Measurements from ENCODE around the gene FAF1.

FAF1 gene

DNA sequence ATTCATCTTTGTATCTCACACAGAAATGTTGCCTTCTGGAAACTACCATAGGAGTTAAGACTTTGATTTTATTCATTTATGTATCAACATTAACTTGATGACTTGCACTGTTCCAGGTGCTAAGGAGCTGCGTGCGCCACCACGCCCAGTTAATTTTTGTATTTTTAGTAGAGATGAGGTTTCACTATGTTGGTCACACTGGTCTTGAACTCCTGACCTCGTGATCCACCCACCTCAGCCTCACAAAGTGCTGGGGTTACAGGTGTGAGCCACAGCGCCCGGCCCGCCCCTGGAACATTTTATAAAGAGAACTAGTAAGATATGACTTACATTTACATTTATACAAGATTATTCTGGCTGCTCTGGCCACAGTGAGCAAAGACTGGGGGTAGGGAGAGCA is 252.2 kb downstream of the FAF1 start:
- TF ChIP-seq ZNF132 (tag by site-specific recombination; IDR thresholded peaks at IDR 0.05; ENCODE audit: borderline replicate concordance) (no peak), ZNF639 (tag by site-specific recombination; IDR thresholded peaks at IDR 0.05) (no peak), MZF1 (tag by site-specific recombination; IDR thresholded peaks at IDR 0.05; ENCODE audit: borderline replicate concordance) (no peak), ZNF677 (tag by site-specific recombination; IDR thresholded peaks at IDR 0.05) (no peak), PRDM4 (tag by site-specific recombination; IDR thresholded peaks at IDR 0.05) (no peak), ELK4 (IDR thresholded peaks at IDR 0.05; ENCODE audit: borderline replicate concordance, low read depth, low read length) (no peak), ZNF2 (tag by site-specific recombination; IDR thresholded peaks at IDR 0.05) (no peak), ZNF221 (tag by site-specific recombination; IDR thresholded peaks at IDR 0.05; ENCODE audit: borderline replicate concordance) (no peak), ZNF16 (tag by site-specific recombination; IDR thresholded peaks at IDR 0.05; ENCODE audit: low read depth) (no peak), SP7 (tag by site-specific recombination; IDR thresholded peaks at IDR 0.05) (no peak), HOXC10 (CRISPR knock-in tag; IDR thresholded peaks at IDR 0.05) (no peak), ZNF146 (tag by site-specific recombination; IDR thresholded peaks at IDR 0.05) (no peak), ZNF394 (tag by site-specific recombination; IDR thresholded peaks at IDR 0.05; ENCODE audit: borderline replicate concordance) (no peak), ZNF423 (tag by site-specific recombination; IDR thresholded peaks at IDR 0.05) (no peak), GLIS2 (tag by site-specific recombination; IDR thresholded peaks at IDR 0.05) (no peak), ZFP69B (tag by site-specific recombination; IDR thresholded peaks at IDR 0.05) (no peak)
- TF ChIP-seq, protein P1, sequence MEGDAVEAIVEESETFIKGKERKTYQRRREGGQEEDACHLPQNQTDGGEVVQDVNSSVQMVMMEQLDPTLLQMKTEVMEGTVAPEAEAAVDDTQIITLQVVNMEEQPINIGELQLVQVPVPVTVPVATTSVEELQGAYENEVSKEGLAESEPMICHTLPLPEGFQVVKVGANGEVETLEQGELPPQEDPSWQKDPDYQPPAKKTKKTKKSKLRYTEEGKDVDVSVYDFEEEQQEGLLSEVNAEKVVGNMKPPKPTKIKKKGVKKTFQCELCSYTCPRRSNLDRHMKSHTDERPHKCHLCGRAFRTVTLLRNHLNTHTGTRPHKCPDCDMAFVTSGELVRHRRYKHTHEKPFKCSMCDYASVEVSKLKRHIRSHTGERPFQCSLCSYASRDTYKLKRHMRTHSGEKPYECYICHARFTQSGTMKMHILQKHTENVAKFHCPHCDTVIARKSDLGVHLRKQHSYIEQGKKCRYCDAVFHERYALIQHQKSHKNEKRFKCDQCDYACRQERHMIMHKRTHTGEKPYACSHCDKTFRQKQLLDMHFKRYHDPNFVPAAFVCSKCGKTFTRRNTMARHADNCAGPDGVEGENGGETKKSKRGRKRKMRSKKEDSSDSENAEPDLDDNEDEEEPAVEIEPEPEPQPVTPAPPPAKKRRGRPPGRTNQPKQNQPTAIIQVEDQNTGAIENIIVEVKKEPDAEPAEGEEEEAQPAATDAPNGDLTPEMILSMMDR (tag by site-specific recombination; IDR thresholded peaks at IDR 0.05): no peak
- CTCF ChIA-PET: interaction anchor here (1.0 kb wide), 1 partner anchor 9 kb away, joined by 3 read pairs; no protein-coding TSS in a partner anchor
- POLR2A ChIA-PET: no interaction called here
- H3K36me3 ChIP-seq (ENCODE audit: control insufficient read depth in 2 of 2, insufficient read depth in 1 of 2, low read length in 2 of 2): no peaks in the 10 kb centered on the region
- no peak overlapping the region for H3K4me3 ChIP-seq (ENCODE audit: low read depth, low read length)
- H3K4me1 ChIP-seq (ENCODE audit: control insufficient read depth, insufficient read depth, low read length): 0 out of 2 replicates have a peak, but pooled peaks cover 4% of the 10 kb centered on the region
- H3K9me3 ChIP-seq (ENCODE audit: control insufficient read depth, insufficient read depth, low read depth, low read length): no peaks in the 10 kb centered on the region
- H3K27ac ChIP-seq (ENCODE audit: extremely low read depth, low read depth, low read length): no peak overlapping the region

- Histone ChIP-seq H3K4me3 (ENCODE audit: low read depth, low read length) (no peak overlapping the region), H3K36me3 (ENCODE audit: control insufficient read depth in 2 of 2, insufficient read depth in 1 of 2, low read length in 2 of 2) (no peaks in the 10 kb centered on the region), H3K27ac (ENCODE audit: extremely low read depth, low read depth, low read length) (no peak overlapping the region; the same call in 1 of the 2 replicates), H3K9me3 (ENCODE audit: control insufficient read depth, insufficient read depth, low read depth, low read length) (no peaks in the 10 kb centered on the region), H3K4me1 (ENCODE audit: control insufficient read depth, insufficient read depth, low read length) (peaks cover 23% of the 10 kb centered on the region)
- ChIA-PET CTCF (interaction anchor here (0.5 to 2.0 kb wide), 8 partner anchors 10 to 936 kb away, joined by 3 to 9 read pairs (median 3); no protein-coding TSS in a partner anchor), POLR2A (no interaction called here)
- TF ChIP-seq ZFHX2 (tag by site-specific recombination; conservative IDR thresholded peaks at IDR 0.05) (no peak), REST (tag by site-specific recombination; IDR thresholded peaks at IDR 0.05) (no peak), ZNF37A (tag by site-specific recombination; IDR thresholded peaks at IDR 0.05) (no peak), ZNF624 (tag by site-specific recombination; IDR thresholded peaks at IDR 0.05) (no peak), ZNF654 (tag by site-specific recombination; IDR thresholded peaks at IDR 0.05; ENCODE audit: low read depth) (no peak), FEZF1 (tag by site-specific recombination; IDR thresholded peaks at IDR 0.05) (peak; percentile 58; the same call in 1 of the 2 replicates)
- TF ChIP-seq, protein P2, sequence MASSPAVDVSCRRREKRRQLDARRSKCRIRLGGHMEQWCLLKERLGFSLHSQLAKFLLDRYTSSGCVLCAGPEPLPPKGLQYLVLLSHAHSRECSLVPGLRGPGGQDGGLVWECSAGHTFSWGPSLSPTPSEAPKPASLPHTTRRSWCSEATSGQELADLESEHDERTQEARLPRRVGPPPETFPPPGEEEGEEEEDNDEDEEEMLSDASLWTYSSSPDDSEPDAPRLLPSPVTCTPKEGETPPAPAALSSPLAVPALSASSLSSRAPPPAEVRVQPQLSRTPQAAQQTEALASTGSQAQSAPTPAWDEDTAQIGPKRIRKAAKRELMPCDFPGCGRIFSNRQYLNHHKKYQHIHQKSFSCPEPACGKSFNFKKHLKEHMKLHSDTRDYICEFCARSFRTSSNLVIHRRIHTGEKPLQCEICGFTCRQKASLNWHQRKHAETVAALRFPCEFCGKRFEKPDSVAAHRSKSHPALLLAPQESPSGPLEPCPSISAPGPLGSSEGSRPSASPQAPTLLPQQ (tag by site-specific recombination; IDR thresholded peaks at IDR 0.05): 0 out of 2 replicates have a peak, but pooled peaks have one; percentile 22
Observed at GRCh38 chr1:50705699-50706098, 254.4 kb downstream of the FAF1 start.

Measured in HEK293 (cell line).